ENCODE measurements around the gene SLC15A1. TPM values are rescaled to one million over a fixed set of nuclear protein-coding genes. Genes with fewer than 3 reads are reported as not detected.

The SLC15A1 gene
- total and polyA plus RNA-seq, 2 experiments from 2014 or later = 7.5 to 18.7 TPM

GRCh38 chr13:98787996-98788395 lies 35.5 kb upstream of the SLC15A1 start:
- Histone ChIP-seq H2AFZ (no peak overlapping the region), H3K4me2 (no peak overlapping the region), H3K36me3 (replicated peaks; ENCODE audit: insufficient read depth, low read depth) (no peaks in the 10 kb centered on the region), H3K4me1 (ENCODE audit: insufficient read depth) (peaks cover 4% of the 10 kb centered on the region), H4K20me1 (ENCODE audit: insufficient read depth, poor library complexity, severe bottlenecking) (no peaks in the 10 kb centered on the region), H3K27ac (no peak overlapping the region), H3K9me2 (replicated peaks; ENCODE audit: insufficient read depth) (no peaks in the 10 kb centered on the region), H3K79me2 (no peaks in the 10 kb centered on the region), H3K27me3 (no peaks in the 10 kb centered on the region), H3K4me3 (no peak overlapping the region), H3K9me3 (ENCODE audit: low read depth) (no peaks in the 10 kb centered on the region)
- no peak for DNase-seq (ENCODE audit: low spot score)
- TF ChIP-seq CTCF (IDR thresholded peaks at IDR 0.05; ENCODE audit: poor library complexity) = no peak
- no peak for TF ChIP-seq EZH2phosphoT487 (IDR thresholded peaks at IDR 0.05; ENCODE audit: low read depth, severe bottlenecking, unreplicated experiment)
- no peak for TF ChIP-seq EZH2 (IDR thresholded peaks at IDR 0.05; ENCODE audit: borderline replicate concordance)
- 95% methylated on average over 8 of the region's 9 CpGs for WGBS (ENCODE audit: low lambda C conversion rate, missing lambda C conversion rate)

GRCh38 chr13:98787173-98787572 lies 34.7 kb upstream of the SLC15A1 start:
- no peak for DNase-seq (ENCODE audit: low spot score)
- Histone ChIP-seq H3K4me2 (no peak overlapping the region), H3K27me3 (no peaks in the 10 kb centered on the region), H3K4me3 (no peak overlapping the region), H3K4me1 (ENCODE audit: insufficient read depth) (peaks cover 4% of the 10 kb centered on the region), H3K9me2 (replicated peaks; ENCODE audit: insufficient read depth) (no peaks in the 10 kb centered on the region), H3K36me3 (replicated peaks; ENCODE audit: insufficient read depth, low read depth) (no peaks in the 10 kb centered on the region), H3K27ac (no peak overlapping the region), H2AFZ (no peak overlapping the region), H4K20me1 (ENCODE audit: insufficient read depth, poor library complexity, severe bottlenecking) (no peaks in the 10 kb centered on the region), H3K9me3 (ENCODE audit: low read depth) (no peaks in the 10 kb centered on the region), H3K79me2 (no peaks in the 10 kb centered on the region)
- WGBS (ENCODE audit: low lambda C conversion rate, missing lambda C conversion rate) = 89% methylated on average over 10 of the region's 10 CpGs
- TF ChIP-seq EZH2 (IDR thresholded peaks at IDR 0.05; ENCODE audit: borderline replicate concordance) (no peak), CTCF (IDR thresholded peaks at IDR 0.05; ENCODE audit: poor library complexity) (no peak), EZH2phosphoT487 (IDR thresholded peaks at IDR 0.05; ENCODE audit: low read depth, severe bottlenecking, unreplicated experiment) (no peak)

GRCh38 chr13:98786023-98786422 lies 33.6 kb upstream of the SLC15A1 start:
- Histone ChIP-seq H3K9me3 (ENCODE audit: low read depth) (no peaks in the 10 kb centered on the region), H3K79me2 (no peaks in the 10 kb centered on the region), H3K9me2 (replicated peaks; ENCODE audit: insufficient read depth) (no peaks in the 10 kb centered on the region), H3K27me3 (no peaks in the 10 kb centered on the region), H3K4me1 (ENCODE audit: insufficient read depth) (no peaks in the 10 kb centered on the region), H3K36me3 (replicated peaks; ENCODE audit: insufficient read depth, low read depth) (no peaks in the 10 kb centered on the region), H4K20me1 (ENCODE audit: insufficient read depth, poor library complexity, severe bottlenecking) (no peaks in the 10 kb centered on the region), H2AFZ (no peak overlapping the region), H3K4me2 (no peak overlapping the region), H3K27ac (no peak overlapping the region), H3K4me3 (no peak overlapping the region)
- no peak for DNase-seq (ENCODE audit: low spot score)
- no peak for TF ChIP-seq EZH2 (IDR thresholded peaks at IDR 0.05; ENCODE audit: borderline replicate concordance)
- 77% methylated on average over 7 of the region's 7 CpGs for WGBS (ENCODE audit: low lambda C conversion rate, missing lambda C conversion rate)

GRCh38 chr13:98785405-98785804 lies 32.9 kb upstream of the SLC15A1 start:
- Histone ChIP-seq H3K4me1 (ENCODE audit: insufficient read depth) (no peaks in the 10 kb centered on the region), H3K9me3 (ENCODE audit: low read depth) (no peaks in the 10 kb centered on the region), H3K36me3 (replicated peaks; ENCODE audit: insufficient read depth, low read depth) (no peaks in the 10 kb centered on the region), H3K4me3 (no peak overlapping the region), H2AFZ (no peak overlapping the region), H3K79me2 (no peaks in the 10 kb centered on the region), H3K27ac (no peak overlapping the region), H4K20me1 (ENCODE audit: insufficient read depth, poor library complexity, severe bottlenecking) (no peaks in the 10 kb centered on the region), H3K27me3 (no peaks in the 10 kb centered on the region), H3K9me2 (replicated peaks; ENCODE audit: insufficient read depth) (no peaks in the 10 kb centered on the region), H3K4me2 (no peak overlapping the region)
- TF ChIP-seq EZH2phosphoT487 (IDR thresholded peaks at IDR 0.05; ENCODE audit: low read depth, severe bottlenecking, unreplicated experiment) (no peak), EZH2 (IDR thresholded peaks at IDR 0.05; ENCODE audit: borderline replicate concordance) (no peak), CTCF (IDR thresholded peaks at IDR 0.05; ENCODE audit: poor library complexity) (no peak)
- no peak for DNase-seq (ENCODE audit: low spot score)
- 92% methylated on average over 10 of the region's 10 CpGs for WGBS (ENCODE audit: low lambda C conversion rate, missing lambda C conversion rate)

Measured in hepatocyte (in vitro differentiated cells).